GM21723 (cell line): ENCODE data around the gene NXPH1.

Experiments used
- ATAC-seq: cut with Tn5 transposase; IDR thresholded peaks from one replicate; pipeline ENCODE4 v1.9.1; 2021; ENCODE audit warnings: mild to moderate bottlenecking, moderate library complexity; ENCODE audit not compliant: unreplicated experiment

NXPH1 gene

GRCh38 chr7:8433477-8434289, at the start of gene NXPH1:
TSS of gene NXPH1 (plus strand) at chr7:8433609.
- no peak for ATAC-seq

GRCh38 chr7:8384901-8385300, 48.5 kb upstream of the NXPH1 start:
- ATAC-seq, result peak; percentile 45

GRCh38 chr7:8386926-8387550, 46.4 kb upstream of the NXPH1 start:
- ATAC-seq, result peak; percentile 77

- ATAC-seq, result peak; percentile 56
Measured at GRCh38 chr7:8387551-8388256, 45.7 kb upstream of the NXPH1 start.

GRCh38 chr7:8388257-8388625, 45.2 kb upstream of the NXPH1 start:
- ATAC-seq, result no peak

- no peak for ATAC-seq
Measured at GRCh38 chr7:8389593-8390261, 43.7 kb upstream of the NXPH1 start.

GRCh38 chr7:8390262-8390626, 43.2 kb upstream of the NXPH1 start:
- no peak for ATAC-seq

GRCh38 chr7:8391353-8392062, 41.9 kb upstream of the NXPH1 start:
- peak; percentile 59 for ATAC-seq

- ATAC-seq, result no peak
Measured at GRCh38 chr7:8396294-8396693, 37.1 kb upstream of the NXPH1 start.

- ATAC-seq, result no peak
Measured at GRCh38 chr7:8408871-8409270, 24.5 kb upstream of the NXPH1 start.

GRCh38 chr7:8411103-8411502, 22.3 kb upstream of the NXPH1 start:
- no peak for ATAC-seq

GRCh38 chr7:8413600-8413999, 19.8 kb upstream of the NXPH1 start:
- no peak for ATAC-seq

- ATAC-seq, result peak; percentile 93
Measured at GRCh38 chr7:8418629-8419245, 14.7 kb upstream of the NXPH1 start.

GRCh38 chr7:8422177-8422576, 11.2 kb upstream of the NXPH1 start:
- ATAC-seq, result no peak

- no peak for ATAC-seq
Measured at GRCh38 chr7:8423057-8423456, 10.4 kb upstream of the NXPH1 start.

- no peak for ATAC-seq
Measured at GRCh38 chr7:8425223-8425622, 8.2 kb upstream of the NXPH1 start.

GRCh38 chr7:8430643-8431042, 2.8 kb upstream of the NXPH1 start:
- no peak for ATAC-seq

- no peak for ATAC-seq
Measured at GRCh38 chr7:8434290-8435002, 1.0 kb downstream of the NXPH1 start.

GRCh38 chr7:8435095-8435494, 1.7 kb downstream of the NXPH1 start:
- ATAC-seq, result no peak
